HepG2 (cell line): ENCODE results near the gene RBM15B. TPM values are rescaled to one million over a fixed set of nuclear protein-coding genes. Genes with fewer than 3 reads are reported as not detected.

ENCODE experiments used
- DPF2 ChIP-seq: sonication (generic); formaldehyde crosslinking; IDR thresholded peaks from 2 replicates; pipeline ENCODE4 v1.4.0; 2020; ENCODE audit warnings: mild to moderate bottlenecking, low read depth, missing genetic modification reagents, borderline replicate concordance
- FOXC1 ChIP-seq: sonication (generic); formaldehyde crosslinking; IDR thresholded peaks from 2 replicates; pipeline ENCODE4 v1.8.0; 2022; ENCODE audit warnings: mild to moderate bottlenecking, missing genetic modification reagents, borderline replicate concordance
- HOXA7 ChIP-seq: sonication (generic); formaldehyde crosslinking; IDR thresholded peaks from 2 replicates; pipeline ENCODE4 v1.8.1; 2022; ENCODE audit warnings: mild to moderate bottlenecking, missing genetic modification reagents, moderate library complexity
- MAFG ChIP-seq: sonication (generic); formaldehyde crosslinking; IDR thresholded peaks from 2 replicates; pipeline ENCODE4 v1.5.1; 2020; ENCODE audit warnings: mild to moderate bottlenecking, missing genetic modification reagents
- SETDB1 ChIP-seq: sonication (generic); formaldehyde crosslinking; IDR thresholded peaks from 2 replicates; pipeline ENCODE4 v1.5.1; 2020; ENCODE audit warnings: missing genetic modification reagents, mild to moderate bottlenecking, borderline replicate concordance
- SOX6 ChIP-seq, 2 experiments: fragments of 450-650 bp in 1 of 2; sonication (generic) in 1 of 2; formaldehyde crosslinking in 1 of 2; IDR thresholded peaks; 2 replicates each; pipeline versions ENCODE4 v1.4.0 to v1.6.1; 2017 to 2020; ENCODE audit warnings: antibody characterized with exemption in 1 of 2, mild to moderate bottlenecking in 1 of 2, missing genetic modification reagents in 1 of 2
- ZBTB14 ChIP-seq: sonication (generic); formaldehyde crosslinking; IDR thresholded peaks from 2 replicates; pipeline ENCODE4 v1.4.0; 2020; ENCODE audit warnings: missing genetic modification reagents
- ZBTB38 ChIP-seq: sonication (generic); formaldehyde crosslinking; IDR thresholded peaks from 2 replicates; pipeline ENCODE4 v1.5.1; 2020; ENCODE audit warnings: mild to moderate bottlenecking, missing genetic modification reagents
- ZBTB46 ChIP-seq: sonication (generic); formaldehyde crosslinking; IDR thresholded peaks from 2 replicates; pipeline ENCODE4 v1.4.0; 2020; ENCODE audit warnings: mild to moderate bottlenecking, missing genetic modification reagents, borderline replicate concordance
- ZFP91 ChIP-seq: sonication (generic); formaldehyde crosslinking; IDR thresholded peaks from 2 replicates; pipeline ENCODE4 v1.9.0; 2022; ENCODE audit warnings: missing genetic modification reagents, mild to moderate bottlenecking, borderline replicate concordance
- ZNF235 ChIP-seq: sonication (generic); formaldehyde crosslinking; IDR thresholded peaks from 2 replicates; pipeline ENCODE4 v1.8.1; 2023; ENCODE audit warnings: mild to moderate bottlenecking, missing genetic modification reagents, borderline replicate concordance
- ZNF282 ChIP-seq: fragments of 450-650 bp; IDR thresholded peaks from 2 replicates; pipeline ENCODE4 v1.6.1; 2018; ENCODE audit not compliant: partially characterized antibody
- ZNF782 ChIP-seq: sonication (generic); formaldehyde crosslinking; IDR thresholded peaks from 2 replicates; pipeline ENCODE4 v1.4.0; 2020; ENCODE audit warnings: missing genetic modification reagents, mild to moderate bottlenecking, borderline replicate concordance
- ZNF879 ChIP-seq: sonication (generic); formaldehyde crosslinking; IDR thresholded peaks from 2 replicates; pipeline ENCODE4 v1.8.1; 2023; ENCODE audit warnings: missing genetic modification reagents
- polyA plus RNA-seq, 8 experiments: library from polyadenylated mRNA; depleted of rRNA in 3 of 8; stranded (reverse) in 7 of 8; unstranded in 1 of 8; fragments of >200 nt; fragmentation: Illumina TruSeq in 4 of 8; extraction: Trizol in 4 of 8; gene quantifications; 2 replicates each; pipeline versions ENCODE4 v1.2.1 to v1.2.3, GENCODE V29; 2011 to 2016; ENCODE audit warnings: low read depth in 4 of 8, missing spikeins in 1 of 8, mixed read lengths in 1 of 8; ENCODE audit not compliant: insufficient read depth in 1 of 8
- total RNA-seq, 5 experiments: library from RNA; depleted of rRNA; stranded (reverse); fragments of >200 nt; fragmentation: Illumina TruSeq; extraction: Trizol; gene quantifications; 2 replicates each; pipeline ENCODE4 v1.2.3, GENCODE V29; 2016; ENCODE audit warnings: low read depth in 1 of 5
- TF ChIP-seq, protein P1 (sequence below): sonication (generic); formaldehyde crosslinking; conservative IDR thresholded peaks from 2 replicates; pipeline ENCODE4 v1.8.1; 2023; ENCODE audit warnings: missing genetic modification reagents
- TF ChIP-seq, protein P2 (sequence below): sonication (generic); formaldehyde crosslinking; IDR thresholded peaks from 2 replicates; pipeline ENCODE4 v1.4.0; 2020; ENCODE audit warnings: mild to moderate bottlenecking, missing genetic modification reagents
- TF ChIP-seq, protein P3 (sequence below): sonication (generic); formaldehyde crosslinking; IDR thresholded peaks from 2 replicates; pipeline ENCODE4 v1.4.0; 2020; ENCODE audit warnings: missing genetic modification reagents; ENCODE audit errors: not compliant biosample characterization

Gene RBM15B
- total and polyA plus RNA-seq, 2 of the 13 experiments (the other 11 are each of a cell fraction or from before 2014, with no cell fraction given): 8.2 to 19.3 TPM

- no peak for TF ChIP-seq ZBTB46 (CRISPR knock-in tag)
- no peak for TF ChIP-seq MAFG (CRISPR knock-in tag)
- TF ChIP-seq SOX6 (IDR thresholded peaks at IDR 0.05): no peak
- TF ChIP-seq SOX6 (CRISPR knock-in tag; IDR thresholded peaks at IDR 0.05): peak; percentile 71
- TF ChIP-seq HOXA7: no peak
- 0 out of 2 replicates have a peak, but pooled peaks have one; percentile 34 for TF ChIP-seq ZBTB14
- TF ChIP-seq ZNF235: peak; percentile 84; the same call in 1 of the 2 replicates
- TF ChIP-seq, protein P1, sequence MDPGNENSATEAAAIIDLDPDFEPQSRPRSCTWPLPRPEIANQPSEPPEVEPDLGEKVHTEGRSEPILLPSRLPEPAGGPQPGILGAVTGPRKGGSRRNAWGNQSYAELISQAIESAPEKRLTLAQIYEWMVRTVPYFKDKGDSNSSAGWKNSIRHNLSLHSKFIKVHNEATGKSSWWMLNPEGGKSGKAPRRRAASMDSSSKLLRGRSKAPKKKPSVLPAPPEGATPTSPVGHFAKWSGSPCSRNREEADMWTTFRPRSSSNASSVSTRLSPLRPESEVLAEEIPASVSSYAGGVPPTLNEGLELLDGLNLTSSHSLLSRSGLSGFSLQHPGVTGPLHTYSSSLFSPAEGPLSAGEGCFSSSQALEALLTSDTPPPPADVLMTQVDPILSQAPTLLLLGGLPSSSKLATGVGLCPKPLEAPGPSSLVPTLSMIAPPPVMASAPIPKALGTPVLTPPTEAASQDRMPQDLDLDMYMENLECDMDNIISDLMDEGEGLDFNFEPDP (CRISPR knock-in tag): no peak
- TF ChIP-seq, protein P2, sequence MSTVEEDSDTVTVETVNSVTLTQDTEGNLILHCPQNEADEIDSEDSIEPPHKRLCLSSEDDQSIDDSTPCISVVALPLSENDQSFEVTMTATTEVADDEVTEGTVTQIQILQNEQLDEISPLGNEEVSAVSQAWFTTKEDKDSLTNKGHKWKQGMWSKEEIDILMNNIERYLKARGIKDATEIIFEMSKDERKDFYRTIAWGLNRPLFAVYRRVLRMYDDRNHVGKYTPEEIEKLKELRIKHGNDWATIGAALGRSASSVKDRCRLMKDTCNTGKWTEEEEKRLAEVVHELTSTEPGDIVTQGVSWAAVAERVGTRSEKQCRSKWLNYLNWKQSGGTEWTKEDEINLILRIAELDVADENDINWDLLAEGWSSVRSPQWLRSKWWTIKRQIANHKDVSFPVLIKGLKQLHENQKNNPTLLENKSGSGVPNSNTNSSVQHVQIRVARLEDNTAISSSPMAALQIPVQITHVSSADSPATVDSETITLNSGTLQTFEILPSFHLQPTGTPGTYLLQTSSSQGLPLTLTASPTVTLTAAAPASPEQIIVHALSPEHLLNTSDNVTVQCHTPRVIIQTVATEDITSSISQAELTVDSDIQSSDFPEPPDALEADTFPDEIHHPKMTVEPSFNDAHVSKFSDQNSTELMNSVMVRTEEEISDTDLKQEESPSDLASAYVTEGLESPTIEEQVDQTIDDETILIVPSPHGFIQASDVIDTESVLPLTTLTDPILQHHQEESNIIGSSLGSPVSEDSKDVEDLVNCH (CRISPR knock-in tag): no peak
- TF ChIP-seq ZNF782 (CRISPR knock-in tag): no peak; the same call in 1 of the 2 replicates
- TF ChIP-seq FOXC1: peak; percentile 91
- TF ChIP-seq ZNF282: no peak
- TF ChIP-seq ZBTB38: 0 out of 2 replicates have a peak, but pooled peaks have one; percentile 27
- TF ChIP-seq SETDB1 (CRISPR knock-in tag): no peak
- TF ChIP-seq, protein P3, sequence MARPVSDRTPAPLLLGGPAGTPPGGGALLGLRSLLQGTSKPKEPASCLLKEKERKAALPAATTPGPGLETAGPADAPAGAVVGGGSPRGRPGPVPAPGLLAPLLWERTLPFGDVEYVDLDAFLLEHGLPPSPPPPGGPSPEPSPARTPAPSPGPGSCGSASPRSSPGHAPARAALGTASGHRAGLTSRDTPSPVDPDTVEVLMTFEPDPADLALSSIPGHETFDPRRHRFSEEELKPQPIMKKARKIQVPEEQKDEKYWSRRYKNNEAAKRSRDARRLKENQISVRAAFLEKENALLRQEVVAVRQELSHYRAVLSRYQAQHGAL (CRISPR knock-in tag): peak; percentile 56
- peak; percentile 81; the same call in 1 of the 2 replicates for TF ChIP-seq ZFP91 (CRISPR knock-in tag)
- TF ChIP-seq DPF2 (CRISPR knock-in tag): no peak; the same call in 1 of the 2 replicates
- no peak for TF ChIP-seq ZNF879
Observed at GRCh38 chr3:51384726-51385473, 6.2 kb upstream of the RBM15B start, which contains the start of gene MANF (continued).
